Gastroesophageal sphincter (tissue), 4 donors: ENCODE data around the gene MAP3K12. TPM values are rescaled to one million over a fixed set of nuclear protein-coding genes. Genes with fewer than 3 reads are reported as not detected.
"Not testable (repeated sequence)": the region's sequence is repeated elsewhere in the genome, so short reads cannot be mapped to it uniquely, and the experiment has no call there.

ENCODE experiments used
- ATAC-seq: fragments of 150-250 bp; one replicate; pipeline ENCODE4 v1.9.1; 2016; ENCODE audit warnings: mild to moderate bottlenecking, moderate library complexity
- H3K27ac ChIP-seq, 4 donors: fragments of 200-600 bp; sonication (generic) in 3 of 4; 1 replicate in 3 of 4; 2 replicates in 1 of 4; pipeline ENCODE4 v1.5.1; 2016 to 2019
- H3K27me3 ChIP-seq: fragments of 200-600 bp; sonication (generic); one replicate; pipeline ENCODE4 v1.5.1; 2019
- H3K36me3 ChIP-seq, 2 donors: fragments of 200-600 bp; sonication (generic); one replicate each; pipeline ENCODE4 v1.5.1; 2019; ENCODE audit warnings: control low read depth in 1 of 2
- H3K4me1 ChIP-seq, 3 donors: fragments of 200-600 bp; sonication (generic); 1 replicate in 2 of 3; 2 replicates in 1 of 3; pipeline ENCODE4 v1.5.1; 2016 to 2019; ENCODE audit warnings: control low read depth in 2 of 3
- H3K4me3 ChIP-seq, 2 donors: fragments of 200-600 bp; sonication (generic); one replicate each; pipeline ENCODE4 v1.5.1; 2019; ENCODE audit warnings: mild to moderate bottlenecking in 1 of 2, moderate library complexity in 1 of 2
- H3K9me3 ChIP-seq, 3 donors: fragments of 200-600 bp; sonication (generic); one replicate each; pipeline ENCODE4 v1.5.1; 2017 to 2019; ENCODE audit warnings: control low read depth in 2 of 3
- CTCF ChIP-seq, 4 experiments: fragments of 200-600 bp in 2 of 4; fragments of 450-650 bp in 2 of 4; sonication (generic) in 1 of 4; IDR thresholded peaks; one replicate each; pipeline ENCODE4 v1.5.1; 2017 to 2019; ENCODE audit warnings: antibody characterized with exemption in 4 of 4, mild to moderate bottlenecking in 2 of 4, moderate library complexity in 2 of 4
- EP300 ChIP-seq: sonication (generic); formaldehyde crosslinking; IDR thresholded peaks from one replicate; pipeline ENCODE4 v1.6.1; 2017; ENCODE audit warnings: antibody characterized with exemption, mild to moderate bottlenecking
- POLR2A ChIP-seq, 2 donors: fragments of 450-650 bp; IDR thresholded peaks; one replicate each; pipeline ENCODE4 v1.6.1; 2017; ENCODE audit warnings: antibody characterized with exemption in 2 of 2, mild to moderate bottlenecking in 2 of 2, moderate library complexity in 1 of 2
- POLR2AphosphoS5 ChIP-seq: sonication (generic); formaldehyde crosslinking; IDR thresholded peaks from one replicate; pipeline ENCODE4 v1.6.1; 2017; ENCODE audit warnings: antibody characterized with exemption
- WGBS, 2 donors: methylation state at CpG; one replicate each; pipeline ENCODE4 v1.1.5; 2018; ENCODE audit warnings: low coverage in 1 of 2; 5-methylcytosine and 5-hydroxymethylcytosine counted together
- total RNA-seq, 4 donors: library from RNA; depleted of rRNA; stranded (reverse); fragments of >200 nt; gene quantifications; one replicate each; pipeline ENCODE4 v1.1.0, GENCODE V29; 2016

The MAP3K12 gene
- total RNA-seq, 4 donors from 2014 or later = 14.8 to 41.9 (median 20.3) TPM

GRCh38 chr12:53451661-53452158, 47.5 kb downstream of the MAP3K12 start, which contains the start of gene PCBP2:
PCBP2 (plus strand) TSS chr12:53452102; CDS start chr12:53454801, 2,699 bp downstream.
- Histone ChIP-seq H3K27ac (peak within 1 kb of the TSS; percentile 92 to 97 (median 96)), H3K4me1 (peaks cover 8 to 27% (median 20%) of the 10 kb centered on the region in 3 donors), H3K27me3 (no peaks in the 10 kb centered on the region), H3K4me3 (peak within 1 kb of the TSS; percentile 77 to 89), H3K9me3 (no peaks in the 10 kb centered on the region), H3K36me3 (peaks cover 2 to 51% of the 10 kb centered on the region in 2 donors)
- peak; percentile 57 to 95 (median 94) for TF ChIP-seq CTCF (IDR thresholded peaks at IDR 0.05)
- peak; percentile 73 to 85 for TF ChIP-seq POLR2A (IDR thresholded peaks at IDR 0.05)
- peak; percentile 96 for TF ChIP-seq POLR2AphosphoS5
- no peak for TF ChIP-seq EP300
- WGBS, 2 donors = 0 to 1% methylated on average over 7 to 12 of the region's 32 CpGs
- ATAC-seq = peak; percentile 98

GRCh38 chr12:53450936-53451335, 48.3 kb downstream of the MAP3K12 start:
- 88 to 92% methylated on average over 6 of the region's 7 CpGs for WGBS, 2 donors
- H3K9me3 ChIP-seq = no peaks in the 10 kb centered on the region
- peaks cover 8 to 28% (median 20%) of the 10 kb centered on the region in 3 donors for H3K4me1 ChIP-seq
- H3K4me3 ChIP-seq = no peak overlapping the region
- ATAC-seq = no peak
- H3K27ac ChIP-seq = no peak overlapping the region
- no peaks in the 10 kb centered on the region for H3K27me3 ChIP-seq
- TF ChIP-seq POLR2A (IDR thresholded peaks at IDR 0.05) (no peak), EP300 (no peak), CTCF (IDR thresholded peaks at IDR 0.05) (no peak), POLR2AphosphoS5 (no peak)
- peaks cover 0 to 51% of the 10 kb centered on the region in 2 donors for H3K36me3 ChIP-seq

GRCh38 chr12:53444593-53445325, 54.5 kb downstream of the MAP3K12 start:
- 83 to 100% methylated on average over 3 to 9 of the region's 11 CpGs for WGBS, 2 donors
- not testable (repeated sequence) for ATAC-seq

GRCh38 chr12:53443955-53444354, 55.3 kb downstream of the MAP3K12 start:
- Histone ChIP-seq H3K9me3 (no peaks in the 10 kb centered on the region), H3K27me3 (no peaks in the 10 kb centered on the region), H3K4me1 (peaks cover 0 to 47% (median 11%) of the 10 kb centered on the region in 3 donors), H3K4me3 (no peak overlapping the region), H3K36me3 (peaks cover 0 to 55% of the 10 kb centered on the region in 2 donors), H3K27ac (no peak overlapping the region)
- ATAC-seq = no peak
- WGBS, 2 donors = 97 to 100% methylated on average over 2 to 4 of the region's 4 CpGs
- TF ChIP-seq POLR2AphosphoS5 = no peak
- no peak for TF ChIP-seq CTCF (IDR thresholded peaks at IDR 0.05)
- TF ChIP-seq EP300 = no peak
- TF ChIP-seq POLR2A (IDR thresholded peaks at IDR 0.05) = no peak

More at GRCh38 chr12:53444593-53445325, 54.5 kb downstream of the MAP3K12 start:
- peaks cover 0 to 56% of the 10 kb centered on the region in 2 donors for H3K36me3 ChIP-seq
- not testable (repeated sequence) for H3K27ac ChIP-seq, H3K9me3 ChIP-seq, H3K27me3 ChIP-seq, H3K4me3 ChIP-seq
- H3K4me1 ChIP-seq = peaks cover 0 to 47% (median 11%) of the 10 kb centered on the region in 3 donors

GRCh38 chr12:53441040-53441833, 58.0 kb downstream of the MAP3K12 start, which contains the start of gene PRR13:
PRR13 (plus strand) TSS chr12:53441734; CDS start chr12:53442715, 981 bp downstream.
- no peak for TF ChIP-seq CTCF (IDR thresholded peaks at IDR 0.05)
- TF ChIP-seq POLR2AphosphoS5 = peak; percentile 99
- no peak for TF ChIP-seq EP300
- peak; percentile 86 to 93 for TF ChIP-seq POLR2A (IDR thresholded peaks at IDR 0.05)
- Histone ChIP-seq H3K36me3 (peaks cover 0 to 28% of the 10 kb centered on the region in 2 donors), H3K4me1 (peaks cover 0 to 47% (median 11%) of the 10 kb centered on the region in 3 donors), H3K9me3 (no peaks in the 10 kb centered on the region), H3K4me3 (peak within 1 kb of the TSS; percentile 59 to 77), H3K27ac (peak within 1 kb of the TSS; percentile 83 to 91 (median 87)), H3K27me3 (no peaks in the 10 kb centered on the region)
- peak; percentile 99 for ATAC-seq
- WGBS, 2 donors = 1 to 3% methylated on average over 15 to 20 of the region's 31 CpGs

- Histone ChIP-seq H3K36me3 (peaks cover 0 to 11% of the 10 kb centered on the region in 2 donors), H3K4me1 (peaks cover 0 to 32% (median 9%) of the 10 kb centered on the region in 3 donors)
- not testable (repeated sequence) for H3K27me3 ChIP-seq, H3K9me3 ChIP-seq, H3K4me3 ChIP-seq, H3K27ac ChIP-seq, ATAC-seq
Observed at GRCh38 chr12:53439582-53439981, 59.7 kb downstream of the MAP3K12 start.

GRCh38 chr12:53435326-53435725, 63.9 kb downstream of the MAP3K12 start:
- not testable (repeated sequence) for ATAC-seq, H3K27ac ChIP-seq, H3K27me3 ChIP-seq, H3K36me3 ChIP-seq, H3K9me3 ChIP-seq, H3K4me1 ChIP-seq, H3K4me3 ChIP-seq
- 87 to 92% methylated on average over 7 of the region's 9 CpGs for WGBS, 2 donors
